ENCODE results near the gene SLC35D3.
"Not testable (repeated sequence)": the region's sequence is repeated elsewhere in the genome, so short reads cannot be mapped to it uniquely, and the experiment has no call there.

SLC35D3 gene

DNA sequence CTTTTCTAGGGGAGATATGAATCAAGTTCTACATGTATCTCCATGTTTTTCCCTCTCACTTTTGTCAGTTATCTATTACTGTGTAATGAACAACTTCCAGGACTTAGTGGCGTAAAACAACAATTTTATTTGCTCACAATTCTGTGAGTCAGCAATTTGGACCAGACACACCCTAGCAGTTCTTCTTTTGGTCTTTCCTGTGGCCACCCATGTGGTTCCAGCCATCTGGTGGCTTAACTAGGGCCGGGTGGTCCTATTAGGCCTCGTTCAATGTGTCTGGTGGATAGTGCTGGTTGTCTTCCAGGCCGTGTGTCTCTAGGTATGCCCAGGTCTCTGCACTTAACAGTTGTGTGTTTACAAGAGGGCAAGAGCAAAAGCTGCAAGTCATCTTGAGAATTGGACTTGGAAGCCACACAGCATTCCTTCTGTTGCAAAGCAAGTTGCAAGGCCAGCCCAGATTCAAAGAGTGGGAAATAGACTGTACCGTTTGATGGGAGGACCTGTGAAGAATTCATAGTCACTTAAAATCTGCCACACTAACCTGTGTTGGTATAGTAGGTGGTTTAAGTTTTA is 20.8 kb upstream of the SLC35D3 start:
- H3K4me3 ChIP-seq (ENCODE audit: control insufficient read depth, low read depth, low read length): no peak overlapping the region
- TF ChIP-seq, protein P1, sequence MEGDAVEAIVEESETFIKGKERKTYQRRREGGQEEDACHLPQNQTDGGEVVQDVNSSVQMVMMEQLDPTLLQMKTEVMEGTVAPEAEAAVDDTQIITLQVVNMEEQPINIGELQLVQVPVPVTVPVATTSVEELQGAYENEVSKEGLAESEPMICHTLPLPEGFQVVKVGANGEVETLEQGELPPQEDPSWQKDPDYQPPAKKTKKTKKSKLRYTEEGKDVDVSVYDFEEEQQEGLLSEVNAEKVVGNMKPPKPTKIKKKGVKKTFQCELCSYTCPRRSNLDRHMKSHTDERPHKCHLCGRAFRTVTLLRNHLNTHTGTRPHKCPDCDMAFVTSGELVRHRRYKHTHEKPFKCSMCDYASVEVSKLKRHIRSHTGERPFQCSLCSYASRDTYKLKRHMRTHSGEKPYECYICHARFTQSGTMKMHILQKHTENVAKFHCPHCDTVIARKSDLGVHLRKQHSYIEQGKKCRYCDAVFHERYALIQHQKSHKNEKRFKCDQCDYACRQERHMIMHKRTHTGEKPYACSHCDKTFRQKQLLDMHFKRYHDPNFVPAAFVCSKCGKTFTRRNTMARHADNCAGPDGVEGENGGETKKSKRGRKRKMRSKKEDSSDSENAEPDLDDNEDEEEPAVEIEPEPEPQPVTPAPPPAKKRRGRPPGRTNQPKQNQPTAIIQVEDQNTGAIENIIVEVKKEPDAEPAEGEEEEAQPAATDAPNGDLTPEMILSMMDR (IDR thresholded peaks at IDR 0.05; ENCODE audit: control insufficient read depth, insufficient read depth, low read depth, low read length, missing control alignments): no peak
- DNase-seq (ENCODE audit: low read depth): no peak

DNA sequence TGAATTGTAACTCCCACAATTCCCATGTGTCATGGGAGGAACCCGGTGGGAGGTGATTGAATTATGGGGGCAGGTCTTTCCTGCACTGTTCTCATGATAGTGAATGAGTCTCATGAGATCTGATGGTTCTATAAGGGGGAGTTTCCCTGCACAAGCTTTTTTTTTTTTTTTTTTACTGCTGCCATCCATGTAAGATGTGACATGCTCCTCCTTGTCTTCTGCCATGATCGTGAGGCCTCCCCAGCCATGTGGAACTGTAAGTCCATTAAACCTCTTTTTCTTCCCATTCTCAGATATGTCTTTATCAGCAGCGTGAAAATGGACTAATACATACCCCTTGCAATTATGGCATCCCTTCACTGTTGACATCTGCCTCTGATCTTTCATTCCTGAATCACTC is 17.6 kb upstream of the SLC35D3 start:
- not testable (repeated sequence) for H3K4me3 ChIP-seq (ENCODE audit: control insufficient read depth, low read depth, low read length); DNase-seq (ENCODE audit: low read depth)

DNA sequence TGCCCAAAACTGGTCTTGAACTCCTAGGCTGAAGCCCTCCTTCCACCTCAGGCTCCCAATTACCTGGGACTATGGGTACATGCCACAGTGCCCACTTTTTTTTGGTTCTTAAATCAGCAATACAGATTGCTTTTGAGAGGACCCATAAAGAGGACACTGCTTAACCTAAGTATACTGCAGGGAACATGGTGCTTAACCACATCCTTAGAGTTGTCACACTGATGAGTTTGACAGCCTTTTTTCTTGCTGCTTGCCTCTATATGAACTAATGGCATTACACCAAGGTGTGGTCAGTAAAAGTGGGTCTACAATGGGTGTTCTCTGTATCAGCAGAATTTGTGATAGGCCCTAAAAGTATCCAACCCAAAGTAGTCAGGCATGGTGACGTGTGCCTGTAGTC is 7.2 kb upstream of the SLC35D3 start:
- H3K4me3 ChIP-seq (ENCODE audit: control insufficient read depth, low read depth, low read length): no peak overlapping the region
- TF ChIP-seq, protein P1 (IDR thresholded peaks at IDR 0.05; ENCODE audit: control insufficient read depth, insufficient read depth, low read depth, low read length, missing control alignments): no peak
- no peak for DNase-seq (ENCODE audit: low read depth)

DNA sequence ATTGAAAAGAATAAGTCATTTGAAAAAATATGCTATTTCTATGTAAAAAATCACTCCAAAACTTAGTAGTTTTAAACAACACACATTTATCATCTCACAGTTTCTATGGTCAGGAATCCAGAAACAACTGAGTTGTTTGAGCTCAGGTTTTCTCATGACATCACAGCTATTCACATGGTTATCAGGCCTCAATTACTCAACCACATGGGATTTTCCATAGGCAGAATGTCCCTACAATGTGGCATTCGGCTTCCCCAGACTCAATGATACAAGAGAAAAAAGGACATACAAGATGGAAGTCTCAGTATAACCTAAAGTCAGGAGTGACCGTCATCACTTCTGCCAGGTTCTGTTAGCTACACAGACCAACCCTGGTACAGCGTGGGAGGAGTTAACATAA is 3.4 kb upstream of the SLC35D3 start:
- TF ChIP-seq, protein P1 (IDR thresholded peaks at IDR 0.05; ENCODE audit: control insufficient read depth, insufficient read depth, low read depth, low read length, missing control alignments): no peak
- no peak overlapping the region for H3K4me3 ChIP-seq (ENCODE audit: control insufficient read depth, low read depth, low read length)
- DNase-seq (ENCODE audit: low read depth): no peak

- H3K4me3 ChIP-seq (ENCODE audit: control insufficient read depth, low read depth, low read length): no peak overlapping the region
- TF ChIP-seq, protein P1 (IDR thresholded peaks at IDR 0.05; ENCODE audit: control insufficient read depth, insufficient read depth, low read depth, low read length, missing control alignments): no peak
- no peak for DNase-seq (ENCODE audit: low read depth)
Observed at GRCh38 chr6:136920216-136920615, 1.9 kb upstream of the SLC35D3 start.

GRCh38 chr6:136920671-136921380 is 1.3 kb upstream of the SLC35D3 start:
- TF ChIP-seq, protein P1 (IDR thresholded peaks at IDR 0.05; ENCODE audit: control insufficient read depth, insufficient read depth, low read depth, low read length, missing control alignments): no peak
- no peak for DNase-seq (ENCODE audit: low read depth)
- peak overlapping the region; percentile 36 for H3K4me3 ChIP-seq (ENCODE audit: control insufficient read depth, low read depth, low read length)

GRCh38 chr6:136921381-136921935 is 643 bp upstream of the SLC35D3 start:
- DNase-seq (ENCODE audit: low read depth): no peak
- peak overlapping the region; percentile 36 for H3K4me3 ChIP-seq (ENCODE audit: control insufficient read depth, low read depth, low read length)
- TF ChIP-seq, protein P1 (IDR thresholded peaks at IDR 0.05; ENCODE audit: control insufficient read depth, insufficient read depth, low read depth, low read length, missing control alignments): no peak
